LoVo (cell line): ENCODE measurements around the gene VEGFA.
"Not testable (repeated sequence)": the region's sequence is repeated elsewhere in the genome, so short reads cannot be mapped to it uniquely, and the experiment has no call there.

Source experiments
- DNase-seq: peaks from one replicate; pipeline ENCODE4 v3.0.0-alpha.2; 2016; ENCODE audit warnings: low spot score

VEGFA gene

GRCh38 chr6:43803783-43804549, 34.0 kb downstream of the VEGFA start:
- DNase-seq: peak; percentile 73

GRCh38 chr6:43804550-43805223, 34.7 kb downstream of the VEGFA start:
- peak; percentile 84 for DNase-seq

- DNase-seq: no peak
Observed at GRCh38 chr6:43805699-43806042, 35.7 kb downstream of the VEGFA start.

GRCh38 chr6:43806043-43806757, 36.2 kb downstream of the VEGFA start:
- peak; percentile 87 for DNase-seq

GRCh38 chr6:43806758-43807227, 36.8 kb downstream of the VEGFA start:
- DNase-seq: no peak

GRCh38 chr6:43807228-43808061, 37.4 kb downstream of the VEGFA start:
- DNase-seq: no peak

GRCh38 chr6:43808412-43808811, 38.4 kb downstream of the VEGFA start:
- DNase-seq: no peak

- no peak for DNase-seq
Observed at GRCh38 chr6:43809417-43810305, 39.6 kb downstream of the VEGFA start.

GRCh38 chr6:43810965-43811732, 41.1 kb downstream of the VEGFA start:
- no peak for DNase-seq

- no peak for DNase-seq
Observed at GRCh38 chr6:43811733-43812099, 41.7 kb downstream of the VEGFA start.

GRCh38 chr6:43812850-43813578, 43.0 kb downstream of the VEGFA start:
- DNase-seq: peak; percentile 49

GRCh38 chr6:43814111-43814510, 44.1 kb downstream of the VEGFA start:
- no peak for DNase-seq

- no peak for DNase-seq
Observed at GRCh38 chr6:43814865-43815264, 44.9 kb downstream of the VEGFA start.

- DNase-seq: peak; percentile 49
Observed at GRCh38 chr6:43817192-43817591, 47.2 kb downstream of the VEGFA start.

GRCh38 chr6:43818973-43819372, 49.0 kb downstream of the VEGFA start:
- not testable (repeated sequence) for DNase-seq

- DNase-seq: no peak
Observed at GRCh38 chr6:43819958-43820357, 49.9 kb downstream of the VEGFA start.

- no peak for DNase-seq
Observed at GRCh38 chr6:43820486-43820885, 50.5 kb downstream of the VEGFA start.

- no peak for DNase-seq
Observed at GRCh38 chr6:43821101-43821886, 51.3 kb downstream of the VEGFA start.

- DNase-seq: no peak
Observed at GRCh38 chr6:43823390-43823789, 53.4 kb downstream of the VEGFA start.
